Measurements from ENCODE around the gene R3HDM1.

R3HDM1 gene

GRCh38 chr2:135736546-135736945 lies 205.3 kb downstream of the R3HDM1 start:
- Histone ChIP-seq H3K9me3 (ENCODE audit: insufficient read depth, low read length) (no peaks in the 10 kb centered on the region), H3K4me1 (ENCODE audit: insufficient read depth, insufficient read length) (no peaks in the 10 kb centered on the region), H3K27me3 (ENCODE audit: insufficient read depth, insufficient read length) (no peaks in the 10 kb centered on the region), H3K9ac (ENCODE audit: insufficient read length, low read depth) (no peak overlapping the region), H3K4me3 (ENCODE audit: insufficient read length, low read depth) (no peak overlapping the region), H3K36me3 (ENCODE audit: insufficient read depth, insufficient read length, low read length) (no peaks in the 10 kb centered on the region)
- TF ChIP-seq ZNF274 (IDR thresholded peaks at IDR 0.05; ENCODE audit: low read depth, low read length) (no peak), SUZ12 (IDR thresholded peaks at IDR 0.05; ENCODE audit: extremely low read depth, insufficient read depth, insufficient read length) (no peak), YY1 (IDR thresholded peaks at IDR 0.05; ENCODE audit: insufficient read depth, insufficient read length) (no peak)
- no peak for DNase-seq (ENCODE audit: low read depth, low spot score)

GRCh38 chr2:135740206-135740605 lies 208.9 kb downstream of the R3HDM1 start:
- Histone ChIP-seq H3K27me3 (ENCODE audit: insufficient read depth, insufficient read length) (no peaks in the 10 kb centered on the region), H3K4me3 (ENCODE audit: insufficient read length, low read depth) (no peak overlapping the region), H3K4me1 (ENCODE audit: insufficient read depth, insufficient read length) (no peaks in the 10 kb centered on the region), H3K36me3 (ENCODE audit: insufficient read depth, insufficient read length, low read length) (peaks cover 5% of the 10 kb centered on the region), H3K9ac (ENCODE audit: insufficient read length, low read depth) (no peak overlapping the region), H3K9me3 (ENCODE audit: insufficient read depth, low read length) (no peaks in the 10 kb centered on the region)
- no peak for DNase-seq (ENCODE audit: low read depth, low spot score)
- TF ChIP-seq YY1 (IDR thresholded peaks at IDR 0.05; ENCODE audit: insufficient read depth, insufficient read length), result no peak
- TF ChIP-seq SUZ12 (IDR thresholded peaks at IDR 0.05; ENCODE audit: extremely low read depth, insufficient read depth, insufficient read length), result no peak

- no peak for DNase-seq (ENCODE audit: low read depth, low spot score)
- H3K9ac ChIP-seq (ENCODE audit: insufficient read length, low read depth), result no peak overlapping the region
- H3K4me3 ChIP-seq (ENCODE audit: insufficient read length, low read depth), result no peak overlapping the region
- no peaks in the 10 kb centered on the region for H3K9me3 ChIP-seq (ENCODE audit: insufficient read depth, low read length)
- TF ChIP-seq SUZ12 (IDR thresholded peaks at IDR 0.05; ENCODE audit: extremely low read depth, insufficient read depth, insufficient read length), result no peak
- TF ChIP-seq YY1 (IDR thresholded peaks at IDR 0.05; ENCODE audit: insufficient read depth, insufficient read length), result no peak
- TF ChIP-seq ZNF274 (IDR thresholded peaks at IDR 0.05; ENCODE audit: low read depth, low read length), result no peak
- H3K4me1 ChIP-seq (ENCODE audit: insufficient read depth, insufficient read length), result no peaks in the 10 kb centered on the region
- H3K27me3 ChIP-seq (ENCODE audit: insufficient read depth, insufficient read length), result no peaks in the 10 kb centered on the region
- peaks cover 12% of the 10 kb centered on the region for H3K36me3 ChIP-seq (ENCODE audit: insufficient read depth, insufficient read length, low read length)
Observed at GRCh38 chr2:135741043-135741394, 209.7 kb downstream of the R3HDM1 start.

- peak within 1 kb of the TSS; percentile 90 for H3K4me3 ChIP-seq (ENCODE audit: insufficient read length, low read depth)
- TF ChIP-seq SUZ12 (IDR thresholded peaks at IDR 0.05; ENCODE audit: extremely low read depth, insufficient read depth, insufficient read length), result no peak
- peak; percentile 74 for TF ChIP-seq YY1 (IDR thresholded peaks at IDR 0.05; ENCODE audit: insufficient read depth, insufficient read length)
- peak within 1 kb of the TSS; percentile 97 for H3K9ac ChIP-seq (ENCODE audit: insufficient read length, low read depth)
- DNase-seq (ENCODE audit: low read depth, low spot score), result peak; percentile 95
- H3K9me3 ChIP-seq (ENCODE audit: insufficient read depth, low read length), result no peaks in the 10 kb centered on the region
- no peaks in the 10 kb centered on the region for H3K4me1 ChIP-seq (ENCODE audit: insufficient read depth, insufficient read length)
- peaks cover 13% of the 10 kb centered on the region for H3K36me3 ChIP-seq (ENCODE audit: insufficient read depth, insufficient read length, low read length)
- no peaks in the 10 kb centered on the region for H3K27me3 ChIP-seq (ENCODE audit: insufficient read depth, insufficient read length)
Observed at GRCh38 chr2:135741395-135742324, 210.4 kb downstream of the R3HDM1 start, which contains the start of gene UBXN4. Gene UBXN4 (plus strand): TSS chr2:135741855. CDS start chr2:135741930, 75 bp downstream.

GRCh38 chr2:135742325-135742757 lies 211.1 kb downstream of the R3HDM1 start:
- Histone ChIP-seq H3K36me3 (ENCODE audit: insufficient read depth, insufficient read length, low read length) (peaks cover 15% of the 10 kb centered on the region), H3K27me3 (ENCODE audit: insufficient read depth, insufficient read length) (no peaks in the 10 kb centered on the region), H3K9ac (ENCODE audit: insufficient read length, low read depth) (peak overlapping the region; percentile 97), H3K4me1 (ENCODE audit: insufficient read depth, insufficient read length) (no peaks in the 10 kb centered on the region), H3K4me3 (ENCODE audit: insufficient read length, low read depth) (peak overlapping the region; percentile 90), H3K9me3 (ENCODE audit: insufficient read depth, low read length) (no peaks in the 10 kb centered on the region)
- TF ChIP-seq ZNF274 (IDR thresholded peaks at IDR 0.05; ENCODE audit: low read depth, low read length) (no peak), YY1 (IDR thresholded peaks at IDR 0.05; ENCODE audit: insufficient read depth, insufficient read length) (no peak), SUZ12 (IDR thresholded peaks at IDR 0.05; ENCODE audit: extremely low read depth, insufficient read depth, insufficient read length) (no peak)
- DNase-seq (ENCODE audit: low read depth, low spot score), result peak; percentile 9

- no peak overlapping the region for H3K4me3 ChIP-seq (ENCODE audit: insufficient read length, low read depth)
- H3K27me3 ChIP-seq (ENCODE audit: insufficient read depth, insufficient read length), result no peaks in the 10 kb centered on the region
- TF ChIP-seq SUZ12 (IDR thresholded peaks at IDR 0.05; ENCODE audit: extremely low read depth, insufficient read depth, insufficient read length) (no peak), YY1 (IDR thresholded peaks at IDR 0.05; ENCODE audit: insufficient read depth, insufficient read length) (no peak)
- H3K9me3 ChIP-seq (ENCODE audit: insufficient read depth, low read length), result no peaks in the 10 kb centered on the region
- peaks cover 30% of the 10 kb centered on the region for H3K36me3 ChIP-seq (ENCODE audit: insufficient read depth, insufficient read length, low read length)
- no peak overlapping the region for H3K9ac ChIP-seq (ENCODE audit: insufficient read length, low read depth)
- DNase-seq (ENCODE audit: low read depth, low spot score), result no peak
- no peaks in the 10 kb centered on the region for H3K4me1 ChIP-seq (ENCODE audit: insufficient read depth, insufficient read length)
Observed at GRCh38 chr2:135743860-135744259, 212.6 kb downstream of the R3HDM1 start.

- H3K9me3 ChIP-seq (ENCODE audit: insufficient read depth, low read length), result no peaks in the 10 kb centered on the region
- H3K36me3 ChIP-seq (ENCODE audit: insufficient read depth, insufficient read length, low read length), result peaks cover 38% of the 10 kb centered on the region
- H3K9ac ChIP-seq (ENCODE audit: insufficient read length, low read depth), result no peak overlapping the region
- H3K4me1 ChIP-seq (ENCODE audit: insufficient read depth, insufficient read length), result no peaks in the 10 kb centered on the region
- no peak for TF ChIP-seq YY1 (IDR thresholded peaks at IDR 0.05; ENCODE audit: insufficient read depth, insufficient read length)
- peak; percentile 11 for DNase-seq (ENCODE audit: low read depth, low spot score)
- no peak overlapping the region for H3K4me3 ChIP-seq (ENCODE audit: insufficient read length, low read depth)
- H3K27me3 ChIP-seq (ENCODE audit: insufficient read depth, insufficient read length), result no peaks in the 10 kb centered on the region
Observed at GRCh38 chr2:135744760-135745314, 213.6 kb downstream of the R3HDM1 start.

Data from NT2/D1 (cell line).